Type B pancreatic cell (in vitro differentiated cells): ENCODE results near the gene COL5A2. TPM values are rescaled to one million over a fixed set of nuclear protein-coding genes. Genes with fewer than 3 reads are reported as not detected.

Source experiments
- DNase-seq: peaks from one replicate; pipeline ENCODE4 v3.0.0; 2021; ENCODE audit warnings: mixed read lengths; ENCODE audit not compliant: unreplicated experiment; ENCODE audit errors: extremely low spot score
- H3K27ac Mint-ChIP-seq: 2 replicates; pipeline ENCODE4 v1.8.0; 2021; ENCODE audit warnings: mild to moderate bottlenecking, mixed read lengths
- H3K27me3 Mint-ChIP-seq: 2 replicates; pipeline ENCODE4 v1.8.0; 2021; ENCODE audit warnings: mixed read lengths
- H3K36me3 Mint-ChIP-seq: 2 replicates; pipeline ENCODE4 v1.8.0; 2021; ENCODE audit warnings: mixed read lengths
- H3K4me1 Mint-ChIP-seq: one replicate; pipeline ENCODE4 v1.8.0; 2021; ENCODE audit warnings: mixed read lengths; ENCODE audit not compliant: unreplicated experiment
- H3K4me3 Mint-ChIP-seq: 2 replicates; pipeline ENCODE4 v1.8.0; 2021; ENCODE audit warnings: mild to moderate bottlenecking, mixed read lengths
- H3K9me3 Mint-ChIP-seq: 2 replicates; pipeline ENCODE4 v1.8.0; 2021; ENCODE audit warnings: mixed read lengths
- CTCF ChIP-seq: fragments of 200-600 bp; sonication (generic); conservative IDR thresholded peaks from 2 replicates; pipeline ENCODE4 v1.5.0; 2021; ENCODE audit warnings: antibody characterized with exemption, mild to moderate bottlenecking
- total RNA-seq: library from RNA; stranded (reverse); gene quantifications from 2 replicates; pipeline ENCODE4 v1.2.1, GENCODE V29; 2021; ENCODE audit warnings: low replicate concordance

Gene COL5A2
- total RNA-seq, 1 donor from 2014 or later: 137 TPM

GRCh38 chr2:189162566-189162965, 17.0 kb downstream of the COL5A2 start:
- H3K27ac Mint-ChIP-seq: no peak overlapping the region
- no peaks in the 10 kb centered on the region for H3K27me3 Mint-ChIP-seq
- H3K4me3 Mint-ChIP-seq: no peak overlapping the region
- H3K9me3 Mint-ChIP-seq: no peaks in the 10 kb centered on the region
- TF ChIP-seq CTCF: no peak
- DNase-seq: no peak
- H3K36me3 Mint-ChIP-seq: no peaks in the 10 kb centered on the region
- H3K4me1 Mint-ChIP-seq: peaks cover 39% of the 10 kb centered on the region

GRCh38 chr2:189161894-189162293, 17.7 kb downstream of the COL5A2 start:
- TF ChIP-seq CTCF: no peak
- Mint-ChIP-seq H3K27ac (no peak overlapping the region), H3K4me1 (peaks cover 39% of the 10 kb centered on the region), H3K36me3 (no peaks in the 10 kb centered on the region), H3K9me3 (no peaks in the 10 kb centered on the region), H3K4me3 (no peak overlapping the region), H3K27me3 (no peaks in the 10 kb centered on the region)
- DNase-seq: no peak

GRCh38 chr2:189159717-189160116, 19.8 kb downstream of the COL5A2 start:
- no peak for DNase-seq
- H3K36me3 Mint-ChIP-seq: no peaks in the 10 kb centered on the region
- H3K27ac Mint-ChIP-seq: no peak overlapping the region
- H3K4me3 Mint-ChIP-seq: no peak overlapping the region
- peaks cover 30% of the 10 kb centered on the region for H3K4me1 Mint-ChIP-seq
- TF ChIP-seq CTCF: no peak
- H3K9me3 Mint-ChIP-seq: no peaks in the 10 kb centered on the region
- no peaks in the 10 kb centered on the region for H3K27me3 Mint-ChIP-seq

GRCh38 chr2:189159273-189159672, 20.3 kb downstream of the COL5A2 start:
- H3K4me3 Mint-ChIP-seq: no peak overlapping the region
- H3K27me3 Mint-ChIP-seq: no peaks in the 10 kb centered on the region
- H3K4me1 Mint-ChIP-seq: peaks cover 28% of the 10 kb centered on the region
- H3K36me3 Mint-ChIP-seq: no peaks in the 10 kb centered on the region
- H3K9me3 Mint-ChIP-seq: no peaks in the 10 kb centered on the region
- no peak overlapping the region for H3K27ac Mint-ChIP-seq
- no peak for DNase-seq
- TF ChIP-seq CTCF: no peak

- Mint-ChIP-seq H3K4me1 (peaks cover 22% of the 10 kb centered on the region), H3K27ac (no peak overlapping the region), H3K36me3 (peaks cover 5% of the 10 kb centered on the region), H3K9me3 (no peaks in the 10 kb centered on the region), H3K4me3 (no peak overlapping the region), H3K27me3 (no peaks in the 10 kb centered on the region)
- DNase-seq: no peak
- no peak for TF ChIP-seq CTCF
Observed at GRCh38 chr2:189157939-189158338, 21.6 kb downstream of the COL5A2 start.

- Mint-ChIP-seq H3K9me3 (no peaks in the 10 kb centered on the region), H3K36me3 (peaks cover 9% of the 10 kb centered on the region)
Observed at GRCh38 chr2:189157456-189157855, 22.1 kb downstream of the COL5A2 start.

More at GRCh38 chr2:189157456-189157855, 22.1 kb downstream of the COL5A2 start:
- no peak for DNase-seq
- no peak overlapping the region for H3K27ac Mint-ChIP-seq
- H3K27me3 Mint-ChIP-seq: no peaks in the 10 kb centered on the region
- H3K4me1 Mint-ChIP-seq: peaks cover 22% of the 10 kb centered on the region
- no peak for TF ChIP-seq CTCF
- H3K4me3 Mint-ChIP-seq: no peak overlapping the region
